WTC11 (cell line): Measurements from ENCODE around the gene IFNL4. TPM values are rescaled to one million over a fixed set of nuclear protein-coding genes. Genes with fewer than 3 reads are reported as not detected.

ENCODE experiments used
- ATAC-seq: fragments of 200-7000 bp; cut with Tn5 transposase; 2 replicates; pipeline ENCODE4 v1.10.0; 2021; ENCODE audit warnings: mild to moderate bottlenecking, moderate library complexity
- CTCF ChIA-PET: fragments of 300-600 bp; sonication (Branson Sonifier 250); formaldehyde crosslinking; loops from one replicate; lab custom pipeline; 2021; ENCODE audit warnings: antibody characterized with exemption; lab: Charles Lee
- POLR2A ChIA-PET: fragments of 350-600 bp; sonication (Branson Sonifier 250); formaldehyde crosslinking; loops from one replicate; lab custom pipeline; 2021; ENCODE audit warnings: antibody characterized with exemption; lab: Charles Lee
- DNase-seq: peaks from one replicate; pipeline ENCODE4 v3.0.0; 2021; ENCODE audit warnings: low spot score
- H3K27ac Mint-ChIP-seq: 2 replicates; pipeline ENCODE4 v1.8.0; 2021; ENCODE audit warnings: mixed read lengths
- H3K27me3 Mint-ChIP-seq: 2 replicates; pipeline ENCODE4 v1.8.0; 2021; ENCODE audit warnings: low read depth, mild to moderate bottlenecking, moderate library complexity, mixed read lengths
- H3K36me3 Mint-ChIP-seq: 2 replicates; pipeline ENCODE4 v1.8.0; 2021; ENCODE audit warnings: mixed read lengths
- H3K4me1 Mint-ChIP-seq: 2 replicates; pipeline ENCODE4 v1.8.0; 2022; ENCODE audit warnings: mixed read lengths
- H3K4me3 Mint-ChIP-seq: 2 replicates; pipeline ENCODE4 v1.8.0; 2021; ENCODE audit warnings: mild to moderate bottlenecking, moderate library complexity, mixed read lengths
- H3K9me3 Mint-ChIP-seq: 2 replicates; pipeline ENCODE4 v1.8.0; 2021; ENCODE audit warnings: mixed read lengths
- CREB1 ChIP-seq: sonication (generic); formaldehyde crosslinking; IDR thresholded peaks from 2 replicates; pipeline ENCODE4 v1.8.0; 2023; ENCODE audit warnings: mild to moderate bottlenecking, missing genetic modification reagents
- FOXJ3 ChIP-seq: sonication (generic); formaldehyde crosslinking; IDR thresholded peaks from 2 replicates; pipeline ENCODE4 v1.9.0; 2021; ENCODE audit warnings: missing genetic modification reagents, mild to moderate bottlenecking, borderline replicate concordance
- FOXP1 ChIP-seq: sonication (generic); formaldehyde crosslinking; IDR thresholded peaks from 2 replicates; pipeline ENCODE4 v1.8.0; 2022; ENCODE audit warnings: missing genetic modification reagents, mild to moderate bottlenecking, moderate library complexity, borderline replicate concordance
- JAZF1 ChIP-seq: fragments of 250-450 bp; sonication (Bioruptor Pico); IDR thresholded peaks from 2 replicates; pipeline ENCODE4 v1.9.0; 2021; ENCODE audit warnings: moderate library complexity, mild to moderate bottlenecking, inconsistent platforms
- KAT7 ChIP-seq: sonication (generic); formaldehyde crosslinking; IDR thresholded peaks from 2 replicates; pipeline ENCODE4 v1.8.1; 2023; ENCODE audit warnings: missing genetic modification reagents, mild to moderate bottlenecking, borderline replicate concordance
- MYBL2 ChIP-seq: sonication (generic); formaldehyde crosslinking; IDR thresholded peaks from 2 replicates; pipeline ENCODE4 v1.8.1; 2023; ENCODE audit warnings: mild to moderate bottlenecking, moderate library complexity, missing genetic modification reagents
- SMAD4 ChIP-seq: sonication (generic); formaldehyde crosslinking; IDR thresholded peaks from 2 replicates; pipeline ENCODE4 v1.8.0; 2022; ENCODE audit warnings: mild to moderate bottlenecking, missing genetic modification reagents
- SOX15 ChIP-seq: fragments of 250-450 bp; sonication (Bioruptor Pico); IDR thresholded peaks from 2 replicates; pipeline ENCODE4 v1.9.0; 2021; ENCODE audit warnings: mild to moderate bottlenecking
- SP1 ChIP-seq: sonication (generic); formaldehyde crosslinking; conservative IDR thresholded peaks from 2 replicates; pipeline ENCODE4 v1.8.1; 2022; ENCODE audit warnings: missing genetic modification reagents
- ZNF121 ChIP-seq: sonication (generic); formaldehyde crosslinking; IDR thresholded peaks from 2 replicates; pipeline ENCODE4 v1.8.0; 2023; ENCODE audit warnings: missing genetic modification reagents
- ZNF219 ChIP-seq: sonication (generic); formaldehyde crosslinking; IDR thresholded peaks from 2 replicates; pipeline ENCODE4 v1.8.0; 2023; ENCODE audit warnings: missing genetic modification reagents, mild to moderate bottlenecking, borderline replicate concordance
- ZNF232 ChIP-seq: sonication (generic); formaldehyde crosslinking; IDR thresholded peaks from 2 replicates; pipeline ENCODE4 v1.8.0; 2022; ENCODE audit warnings: mild to moderate bottlenecking, missing genetic modification reagents
- ZNF425 ChIP-seq: fragments of 250-450 bp; sonication (Bioruptor Pico); conservative IDR thresholded peaks from 2 replicates; pipeline ENCODE4 v1.9.0; 2021; ENCODE audit warnings: mild to moderate bottlenecking
- total RNA-seq: library from RNA; stranded (reverse); gene quantifications from 3 replicates; pipeline ENCODE4 v1.2.3, GENCODE V29; 2021
- TF ChIP-seq, protein P1 (sequence below): sonication (generic); formaldehyde crosslinking; IDR thresholded peaks from 2 replicates; pipeline ENCODE4 v1.8.1; 2023; ENCODE audit warnings: mild to moderate bottlenecking, missing genetic modification reagents, moderate library complexity
- TF ChIP-seq, protein P2 (sequence below): sonication (generic); formaldehyde crosslinking; IDR thresholded peaks from 2 replicates; pipeline ENCODE4 v1.8.0; 2022; ENCODE audit warnings: mild to moderate bottlenecking, missing genetic modification reagents
- TF ChIP-seq, protein P3 (sequence below): fragments of 250-450 bp; sonication (Bioruptor Pico); IDR thresholded peaks from 2 replicates; pipeline ENCODE4 v2.1.2; 2022; ENCODE audit warnings: mild to moderate bottlenecking, moderate library complexity
- TF ChIP-seq, protein P4 (sequence below): sonication (generic); formaldehyde crosslinking; IDR thresholded peaks from 2 replicates; pipeline ENCODE4 v1.8.1; 2022; ENCODE audit warnings: low read depth, mild to moderate bottlenecking, moderate library complexity, missing genetic modification reagents, borderline replicate concordance
- TF ChIP-seq, protein P5 (sequence below): fragments of 250-450 bp; sonication (Bioruptor Pico); IDR thresholded peaks from 2 replicates; pipeline ENCODE4 v1.9.0; 2021; ENCODE audit warnings: mild to moderate bottlenecking
- TF ChIP-seq, protein P6 (sequence below): sonication (generic); formaldehyde crosslinking; IDR thresholded peaks from 2 replicates; pipeline ENCODE4 v1.8.0; 2023; ENCODE audit warnings: mild to moderate bottlenecking, missing genetic modification reagents

Gene IFNL4
- total RNA-seq, 1 experiment from 2014 or later, result not detected

DNA sequence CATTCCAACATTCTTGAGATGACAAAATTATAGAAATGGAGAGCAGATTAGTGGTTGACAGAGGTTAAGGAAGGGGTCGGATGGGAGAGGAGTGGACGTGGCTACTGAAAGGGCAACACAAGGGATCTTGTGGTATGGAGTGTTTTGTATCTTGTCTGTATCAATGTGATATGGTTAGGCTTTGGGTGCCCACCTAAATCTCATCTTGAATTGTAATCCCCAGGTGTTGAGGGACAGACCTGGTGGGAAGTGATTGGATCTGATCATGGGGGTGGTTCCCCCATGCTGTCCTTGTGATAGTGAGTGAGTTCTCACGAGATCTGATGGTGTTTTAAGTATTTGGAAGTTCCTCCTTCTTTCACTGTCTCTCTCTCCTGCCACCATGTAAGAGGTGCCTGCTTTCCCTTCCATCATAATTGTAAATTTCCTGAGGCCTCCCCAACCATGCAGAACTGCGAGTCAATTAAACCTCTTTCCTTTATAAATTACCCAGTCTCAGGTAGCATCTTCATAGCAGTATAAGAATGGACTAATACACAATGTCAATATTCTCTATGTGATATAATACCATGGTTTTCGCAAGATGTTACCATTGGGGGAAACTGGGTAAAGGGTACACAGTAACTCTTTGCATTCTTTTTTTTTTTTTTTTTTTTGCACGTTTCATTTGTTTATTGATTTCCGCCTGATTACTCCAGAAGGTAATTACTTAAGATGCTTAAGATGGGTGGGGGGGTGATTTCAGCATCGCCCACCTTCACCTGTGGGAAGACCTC, 4.9 kb upstream of the IFNL4 start:
- Mint-ChIP-seq H3K27me3 (peaks cover 77% of the 10 kb centered on the region), H3K4me3 (no peak overlapping the region), H3K36me3 (no peaks in the 10 kb centered on the region), H3K9me3 (peaks cover 10% of the 10 kb centered on the region), H3K4me1 (no peaks in the 10 kb centered on the region), H3K27ac (no peak overlapping the region)
- TF ChIP-seq MYBL2 (CRISPR knock-in tag) (no peak), KAT7 (CRISPR knock-in tag) (no peak), SP1 (CRISPR knock-in tag) (no peak), FOXP1 (no peak), ZNF219 (CRISPR knock-in tag) (no peak), CREB1 (CRISPR knock-in tag) (no peak), JAZF1 (CRISPR knock-in tag) (no peak), SMAD4 (CRISPR knock-in tag) (no peak), ZNF121 (CRISPR knock-in tag) (no peak), ZNF425 (CRISPR knock-in tag) (no peak), ZNF232 (CRISPR knock-in tag) (no peak), SOX15 (CRISPR knock-in tag) (no peak)
- TF ChIP-seq, protein P1, sequence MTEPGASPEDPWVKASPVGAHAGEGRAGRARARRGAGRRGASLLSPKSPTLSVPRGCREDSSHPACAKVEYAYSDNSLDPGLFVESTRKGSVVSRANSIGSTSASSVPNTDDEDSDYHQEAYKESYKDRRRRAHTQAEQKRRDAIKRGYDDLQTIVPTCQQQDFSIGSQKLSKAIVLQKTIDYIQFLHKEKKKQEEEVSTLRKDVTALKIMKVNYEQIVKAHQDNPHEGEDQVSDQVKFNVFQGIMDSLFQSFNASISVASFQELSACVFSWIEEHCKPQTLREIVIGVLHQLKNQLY, result no peak
- TF ChIP-seq, protein P2, sequence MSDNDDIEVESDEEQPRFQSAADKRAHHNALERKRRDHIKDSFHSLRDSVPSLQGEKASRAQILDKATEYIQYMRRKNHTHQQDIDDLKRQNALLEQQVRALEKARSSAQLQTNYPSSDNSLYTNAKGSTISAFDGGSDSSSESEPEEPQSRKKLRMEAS (CRISPR knock-in tag), result no peak
- TF ChIP-seq, protein P3, sequence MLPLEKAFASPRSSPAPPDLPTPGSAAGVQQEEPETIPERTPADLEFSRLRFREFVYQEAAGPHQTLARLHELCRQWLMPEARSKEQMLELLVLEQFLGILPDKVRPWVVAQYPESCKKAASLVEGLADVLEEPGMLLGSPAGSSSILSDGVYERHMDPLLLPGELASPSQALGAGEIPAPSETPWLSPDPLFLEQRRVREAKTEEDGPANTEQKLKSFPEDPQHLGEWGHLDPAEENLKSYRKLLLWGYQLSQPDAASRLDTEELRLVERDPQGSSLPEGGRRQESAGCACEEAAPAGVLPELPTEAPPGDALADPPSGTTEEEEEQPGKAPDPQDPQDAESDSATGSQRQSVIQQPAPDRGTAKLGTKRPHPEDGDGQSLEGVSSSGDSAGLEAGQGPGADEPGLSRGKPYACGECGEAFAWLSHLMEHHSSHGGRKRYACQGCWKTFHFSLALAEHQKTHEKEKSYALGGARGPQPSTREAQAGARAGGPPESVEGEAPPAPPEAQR (CRISPR knock-in tag), result no peak
- TF ChIP-seq, protein P4, sequence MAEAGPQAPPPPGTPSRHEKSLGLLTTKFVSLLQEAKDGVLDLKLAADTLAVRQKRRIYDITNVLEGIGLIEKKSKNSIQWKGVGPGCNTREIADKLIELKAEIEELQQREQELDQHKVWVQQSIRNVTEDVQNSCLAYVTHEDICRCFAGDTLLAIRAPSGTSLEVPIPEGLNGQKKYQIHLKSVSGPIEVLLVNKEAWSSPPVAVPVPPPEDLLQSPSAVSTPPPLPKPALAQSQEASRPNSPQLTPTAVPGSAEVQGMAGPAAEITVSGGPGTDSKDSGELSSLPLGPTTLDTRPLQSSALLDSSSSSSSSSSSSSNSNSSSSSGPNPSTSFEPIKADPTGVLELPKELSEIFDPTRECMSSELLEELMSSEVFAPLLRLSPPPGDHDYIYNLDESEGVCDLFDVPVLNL, result no peak
- TF ChIP-seq, protein P5, sequence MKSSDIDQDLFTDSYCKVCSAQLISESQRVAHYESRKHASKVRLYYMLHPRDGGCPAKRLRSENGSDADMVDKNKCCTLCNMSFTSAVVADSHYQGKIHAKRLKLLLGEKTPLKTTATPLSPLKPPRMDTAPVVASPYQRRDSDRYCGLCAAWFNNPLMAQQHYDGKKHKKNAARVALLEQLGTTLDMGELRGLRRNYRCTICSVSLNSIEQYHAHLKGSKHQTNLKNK (CRISPR knock-in tag), result no peak
- CTCF ChIA-PET, result no interaction called here
- ATAC-seq (no peak), DNase-seq (no peak)
- POLR2A ChIA-PET, result no interaction called here

DNA sequence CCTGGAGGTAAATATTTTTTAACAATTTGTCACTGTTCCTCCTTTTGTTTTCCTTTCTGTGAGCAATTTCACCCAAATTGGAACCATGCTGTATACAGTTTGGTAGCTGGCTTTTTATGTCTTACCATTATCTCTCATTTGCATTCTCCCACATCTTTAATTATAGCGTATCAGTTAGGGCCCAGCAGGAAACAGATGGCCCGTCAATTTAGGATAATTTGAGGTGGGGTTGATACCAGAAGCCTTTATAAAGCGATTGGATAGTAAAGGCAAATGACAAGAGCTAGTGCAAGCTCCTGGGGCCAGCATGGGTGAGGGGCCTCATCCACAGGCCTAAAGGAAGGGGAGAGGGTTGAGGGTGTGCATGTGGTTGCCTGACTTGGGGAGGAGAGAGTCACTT, 3.8 kb upstream of the IFNL4 start:
- TF ChIP-seq, protein P6, sequence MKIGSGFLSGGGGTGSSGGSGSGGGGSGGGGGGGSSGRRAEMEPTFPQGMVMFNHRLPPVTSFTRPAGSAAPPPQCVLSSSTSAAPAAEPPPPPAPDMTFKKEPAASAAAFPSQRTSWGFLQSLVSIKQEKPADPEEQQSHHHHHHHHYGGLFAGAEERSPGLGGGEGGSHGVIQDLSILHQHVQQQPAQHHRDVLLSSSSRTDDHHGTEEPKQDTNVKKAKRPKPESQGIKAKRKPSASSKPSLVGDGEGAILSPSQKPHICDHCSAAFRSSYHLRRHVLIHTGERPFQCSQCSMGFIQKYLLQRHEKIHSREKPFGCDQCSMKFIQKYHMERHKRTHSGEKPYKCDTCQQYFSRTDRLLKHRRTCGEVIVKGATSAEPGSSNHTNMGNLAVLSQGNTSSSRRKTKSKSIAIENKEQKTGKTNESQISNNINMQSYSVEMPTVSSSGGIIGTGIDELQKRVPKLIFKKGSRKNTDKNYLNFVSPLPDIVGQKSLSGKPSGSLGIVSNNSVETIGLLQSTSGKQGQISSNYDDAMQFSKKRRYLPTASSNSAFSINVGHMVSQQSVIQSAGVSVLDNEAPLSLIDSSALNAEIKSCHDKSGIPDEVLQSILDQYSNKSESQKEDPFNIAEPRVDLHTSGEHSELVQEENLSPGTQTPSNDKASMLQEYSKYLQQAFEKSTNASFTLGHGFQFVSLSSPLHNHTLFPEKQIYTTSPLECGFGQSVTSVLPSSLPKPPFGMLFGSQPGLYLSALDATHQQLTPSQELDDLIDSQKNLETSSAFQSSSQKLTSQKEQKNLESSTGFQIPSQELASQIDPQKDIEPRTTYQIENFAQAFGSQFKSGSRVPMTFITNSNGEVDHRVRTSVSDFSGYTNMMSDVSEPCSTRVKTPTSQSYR (CRISPR knock-in tag), result no peak
- TF ChIP-seq FOXJ3 (CRISPR knock-in tag), result no peak
- Mint-ChIP-seq H3K27ac (no peak overlapping the region), H3K36me3 (no peaks in the 10 kb centered on the region), H3K27me3 (peaks cover 81% of the 10 kb centered on the region), H3K9me3 (peaks cover 10% of the 10 kb centered on the region), H3K4me1 (no peaks in the 10 kb centered on the region), H3K4me3 (no peak overlapping the region)
- no peak for DNase-seq
- no peak for ATAC-seq
- CTCF ChIA-PET, result interaction anchor here (1.1 kb wide), 1 partner anchor 75 kb away, joined by 3 read pairs; no protein-coding TSS in a partner anchor
- POLR2A ChIA-PET, result no interaction called here
